GM12878 (cell line): ENCODE results near the gene FTL. TPM values are rescaled to one million over a fixed set of nuclear protein-coding genes. Genes with fewer than 3 reads are reported as not detected.

Source experiments
- ATAC-seq: fragments of 200-7000 bp; cut with Tn5 transposase; 3 replicates; pipeline ENCODE4 v1.9.1; 2020; ENCODE audit warnings: mild to moderate bottlenecking, moderate library complexity
- BruUV-seq: library from RNA; stranded (reverse); fragments of 400-500 nt; replicated peaks from 2 replicates; lab custom pipeline; 2021; lab: Mats Ljungman, UMichigan
- CTCF ChIA-PET: fragments of 300-600 bp; sonication (Branson Sonifier 250); formaldehyde crosslinking; extraction: SDS; loops from one replicate; lab custom pipeline; 2021; ENCODE audit warnings: inconsistent platforms; lab: Yijun Ruan, JAX
- POLR2A ChIA-PET: fragments of 350-600 bp; formaldehyde crosslinking; extraction: SDS; loops from one replicate; lab custom pipeline; 2021; ENCODE audit warnings: inconsistent platforms; lab: Charles Lee
- RAD21 ChIA-PET: fragments of 300-600 bp; sonication (Branson Sonifier 250); formaldehyde crosslinking; loops from one replicate; lab custom pipeline; 2023; ENCODE audit warnings: antibody characterized with exemption; ENCODE audit not compliant: unreplicated experiment; lab: Charles Lee
- SMC1A ChIA-PET: fragments of 300-600 bp; sonication (Branson Sonifier 250); formaldehyde crosslinking; loops from one replicate; lab custom pipeline; 2023; ENCODE audit not compliant: unreplicated experiment, uncharacterized antibody; lab: Charles Lee
- DNase-seq: peaks from one replicate; pipeline ENCODE4 v3.0.0-alpha.2; 2011; ENCODE audit warnings: low read depth, low spot score
- FAIRE-seq: peaks from 3 replicates; lab custom pipeline; 2011; peaks lifted over from hg19 to GRCh38; lab: Jason Lieb, UNC
- H2AFZ ChIP-seq: 2 replicates; pipeline ENCODE4 v1.6.0; 2011; ENCODE audit warnings: low read depth, low read length, control low read depth; ENCODE audit not compliant: control insufficient read depth
- H3K27ac ChIP-seq: 2 replicates; pipeline ENCODE4 v1.5.1; 2011; ENCODE audit warnings: control low read depth; ENCODE audit not compliant: control insufficient read depth, insufficient read depth
- H3K27me3 ChIP-seq, 2 experiments: replicated peaks in 1 of 2; 2 replicates each; pipeline versions ENCODE4 v1.6.0 to v1.6.1; 2011; ENCODE audit warnings: low read length in 1 of 2; ENCODE audit not compliant: control insufficient read depth in 2 of 2, insufficient read depth in 2 of 2
- H3K36me3 ChIP-seq, 2 experiments: 2 replicates each; pipeline ENCODE4 v1.5.1; 2011; ENCODE audit warnings: low read length in 1 of 2; ENCODE audit not compliant: control insufficient read depth in 2 of 2, insufficient read depth in 2 of 2
- H3K4me1 ChIP-seq: 2 replicates; pipeline ENCODE4 v1.6.1; 2011; ENCODE audit warnings: mild to moderate bottlenecking, low read length, moderate library complexity, mixed read lengths; ENCODE audit not compliant: control insufficient read depth, insufficient read depth
- H3K4me2 ChIP-seq: 2 replicates; pipeline ENCODE4 v1.6.0; 2011; ENCODE audit warnings: control low read depth; ENCODE audit not compliant: control insufficient read depth, insufficient read depth
- H3K4me3 ChIP-seq: fragments of 200-600 bp; sonication (generic); 2 replicates; pipeline ENCODE4 v1.5.1; 2016
- H3K79me2 ChIP-seq: 2 replicates; pipeline ENCODE4 v1.6.0; 2011; ENCODE audit warnings: low read length; ENCODE audit not compliant: control insufficient read depth, insufficient read depth
- H3K9ac ChIP-seq: 2 replicates; pipeline ENCODE4 v1.8.0; 2011; ENCODE audit warnings: low read length, control low read depth, mixed read lengths; ENCODE audit not compliant: control insufficient read depth, insufficient read depth
- H3K9me3 ChIP-seq: replicated peaks from 3 replicates; pipeline ENCODE4 v1.5.1; 2011; ENCODE audit warnings: mild to moderate bottlenecking, low read length; ENCODE audit not compliant: control insufficient read depth, insufficient read depth
- H4K20me1 ChIP-seq: 2 replicates; pipeline ENCODE4 v1.6.0; 2011; ENCODE audit not compliant: control insufficient read depth, insufficient read depth
- EP300 ChIP-seq, 2 experiments: fragments of 150-350 bp in 1 of 2; IDR thresholded peaks; 2 replicates each; pipeline ENCODE4 v1.6.1; 2011 to 2012; ENCODE audit warnings: low read depth in 2 of 2, low read length in 2 of 2, borderline replicate concordance in 1 of 2, improper control_type of control experiment in 1 of 2, inconsistent platforms in 1 of 2; ENCODE audit not compliant: control insufficient read depth in 1 of 2
- NR2C1 ChIP-seq: fragments of 450-650 bp; IDR thresholded peaks from 2 replicates; pipeline ENCODE4 v1.6.1; 2017; ENCODE audit warnings: antibody characterized with exemption, mild to moderate bottlenecking, moderate library complexity
- NR2C2 ChIP-seq: IDR thresholded peaks from 2 replicates; pipeline ENCODE4 v1.6.1; 2011; ENCODE audit warnings: borderline replicate concordance, low read depth; ENCODE audit not compliant: control insufficient read depth, insufficient read length
- PAX5 ChIP-seq: IDR thresholded peaks from 2 replicates; pipeline ENCODE4 v1.6.1; 2011; ENCODE audit warnings: low read depth, low read length, borderline replicate concordance
- RB1 ChIP-seq: fragments of 450-650 bp; formaldehyde crosslinking; IDR thresholded peaks from 2 replicates; pipeline ENCODE4 v1.6.1; 2017; ENCODE audit warnings: mild to moderate bottlenecking, borderline replicate concordance
- RFX5 ChIP-seq: IDR thresholded peaks from 2 replicates; pipeline ENCODE4 v1.6.1; 2011; ENCODE audit warnings: low read depth, low read length, improper control_type of control experiment
- ZSCAN29 ChIP-seq: fragments of 450-650 bp; IDR thresholded peaks from 2 replicates; pipeline ENCODE4 v1.6.1; 2017; ENCODE audit warnings: mild to moderate bottlenecking, moderate library complexity
- ZZZ3 ChIP-seq: IDR thresholded peaks from 2 replicates; pipeline ENCODE4 v1.6.1; 2011; ENCODE audit warnings: low read depth; ENCODE audit not compliant: control insufficient read depth, insufficient read length
- WGBS: methylation state at CpG from one replicate; pipeline ENCODE4 v1.1.6; 2016; ENCODE audit warnings: low lambda C conversion rate; ENCODE audit not compliant: insufficient replicate concordance, insufficient coverage; ENCODE audit errors: missing lambda C conversion rate; 5-methylcytosine and 5-hydroxymethylcytosine counted together
- in situ Hi-C: fragments of 300-500 bp; cut with MboI; formaldehyde crosslinking; loops from 9 replicates; pipeline ENCODE4 v1.14.3; 2018; ENCODE audit warnings: mixed read lengths
- intact Hi-C: fragments of 100-400 bp; cut with micrococcal nuclease; formaldehyde crosslinking; loops from one replicate; pipeline ENCODE4 v1.14.2; 2022; ENCODE audit not compliant: unreplicated experiment
- polyA plus RNA-seq, 11 experiments: library from polyadenylated mRNA; depleted of rRNA in 4 of 11; unstranded in 6 of 11; stranded (reverse) in 5 of 11; fragments of >200 nt; fragmentation: Nextera tagmentation in 4 of 11; fragmentation: Illumina TruSeq in 1 of 11; extraction: Ambion mirVana in 4 of 11; extraction: Trizol in 1 of 11; gene quantifications; 1 replicate in 1 of 11; 2 replicates in 10 of 11; pipeline versions ENCODE4 v1.2.1 to v1.2.3, GENCODE V29; 2011 to 2016; ENCODE audit warnings: inconsistent platforms in 2 of 11, missing spikeins in 2 of 11, low read depth in 1 of 11
- total RNA-seq, 4 experiments: library from RNA; depleted of rRNA in 3 of 4; stranded (reverse); fragments of >200 nt in 3 of 4; fragmentation: Illumina TruSeq in 1 of 4; extraction: Trizol in 1 of 4; gene quantifications; 2 replicates each; pipeline versions ENCODE4 v1.2.1 to v1.2.3, GENCODE V29; 2013 to 2021
- TF ChIP-seq, protein P1 (sequence below): IDR thresholded peaks from 2 replicates; pipeline ENCODE4 v1.6.1; 2012; ENCODE audit warnings: mild to moderate bottlenecking, low read depth, low read length
- TF ChIP-seq, protein P2 (sequence below): fragments of 450-650 bp; IDR thresholded peaks from 2 replicates; pipeline ENCODE4 v1.6.1; 2016; ENCODE audit warnings: mild to moderate bottlenecking

FTL gene
- total and polyA plus RNA-seq, 10 of the 15 experiments (the other 5 are each of a cell fraction or from before 2014, with no cell fraction given) = 364 to 8,913 (median 1,595) TPM

DNA sequence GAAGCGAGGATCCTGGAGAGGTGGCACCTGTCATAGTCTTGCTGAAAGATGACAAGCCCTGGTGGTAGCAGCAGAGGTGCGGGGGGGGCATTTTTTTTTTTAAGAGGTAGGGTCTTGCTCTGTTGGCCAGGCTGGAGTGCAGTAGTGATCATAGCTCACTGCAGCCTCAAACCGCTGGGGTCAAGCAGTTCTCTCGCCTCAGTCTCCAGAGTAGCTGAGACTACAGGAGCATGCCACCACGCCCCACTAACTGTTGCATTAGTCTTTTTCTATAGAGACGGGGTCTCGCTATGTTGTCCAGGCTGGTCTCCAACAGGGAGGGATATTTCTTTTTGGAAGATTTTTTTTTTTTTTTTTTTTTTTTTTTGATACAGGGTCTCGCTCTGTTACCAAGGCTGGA is 7.1 kb upstream of the FTL start:
- H3K9me3 ChIP-seq = no peaks in the 10 kb centered on the region
- H3K27me3 ChIP-seq = no peaks in the 10 kb centered on the region
- H3K4me1 ChIP-seq = peaks cover 16% of the 10 kb centered on the region
- POLR2A ChIA-PET = interaction anchor here (0.6 to 0.7 kb wide), 2 partner anchors 568 to 718 kb away, joined by 4 to 7 read pairs; no protein-coding TSS in a partner anchor
- RAD21 ChIA-PET = no interaction called here
- intact Hi-C loops (no loop called here), in situ Hi-C loops (no loop called here)
- H3K27ac ChIP-seq = no peak overlapping the region
- H3K36me3 ChIP-seq = no peaks in the 10 kb centered on the region; a peak in 1 of 4 replicates
- H3K4me3 ChIP-seq = no peak overlapping the region
- no peak for ATAC-seq
- H2AFZ ChIP-seq = no peak overlapping the region
- peaks cover 23% of the 10 kb centered on the region for H3K79me2 ChIP-seq
- H3K9ac ChIP-seq = no peak overlapping the region
- SMC1A ChIA-PET = interaction anchor here (2.1 kb wide), 1 partner anchor 57 kb away, joined by 5 read pairs; the partner anchor contains the start of gene NUCB1
- BruUV-seq = no TSS peak
- 97% methylated on average over 8 of the region's 8 CpGs for WGBS
- CTCF ChIA-PET = interaction anchor here (0.6 kb wide), 1 partner anchor 707 kb away, joined by 3 read pairs; no protein-coding TSS in a partner anchor
- TF ChIP-seq NR2C2 = no peak
- no peak for TF ChIP-seq PAX5
- no peak for TF ChIP-seq NR2C1
- TF ChIP-seq, protein P1, sequence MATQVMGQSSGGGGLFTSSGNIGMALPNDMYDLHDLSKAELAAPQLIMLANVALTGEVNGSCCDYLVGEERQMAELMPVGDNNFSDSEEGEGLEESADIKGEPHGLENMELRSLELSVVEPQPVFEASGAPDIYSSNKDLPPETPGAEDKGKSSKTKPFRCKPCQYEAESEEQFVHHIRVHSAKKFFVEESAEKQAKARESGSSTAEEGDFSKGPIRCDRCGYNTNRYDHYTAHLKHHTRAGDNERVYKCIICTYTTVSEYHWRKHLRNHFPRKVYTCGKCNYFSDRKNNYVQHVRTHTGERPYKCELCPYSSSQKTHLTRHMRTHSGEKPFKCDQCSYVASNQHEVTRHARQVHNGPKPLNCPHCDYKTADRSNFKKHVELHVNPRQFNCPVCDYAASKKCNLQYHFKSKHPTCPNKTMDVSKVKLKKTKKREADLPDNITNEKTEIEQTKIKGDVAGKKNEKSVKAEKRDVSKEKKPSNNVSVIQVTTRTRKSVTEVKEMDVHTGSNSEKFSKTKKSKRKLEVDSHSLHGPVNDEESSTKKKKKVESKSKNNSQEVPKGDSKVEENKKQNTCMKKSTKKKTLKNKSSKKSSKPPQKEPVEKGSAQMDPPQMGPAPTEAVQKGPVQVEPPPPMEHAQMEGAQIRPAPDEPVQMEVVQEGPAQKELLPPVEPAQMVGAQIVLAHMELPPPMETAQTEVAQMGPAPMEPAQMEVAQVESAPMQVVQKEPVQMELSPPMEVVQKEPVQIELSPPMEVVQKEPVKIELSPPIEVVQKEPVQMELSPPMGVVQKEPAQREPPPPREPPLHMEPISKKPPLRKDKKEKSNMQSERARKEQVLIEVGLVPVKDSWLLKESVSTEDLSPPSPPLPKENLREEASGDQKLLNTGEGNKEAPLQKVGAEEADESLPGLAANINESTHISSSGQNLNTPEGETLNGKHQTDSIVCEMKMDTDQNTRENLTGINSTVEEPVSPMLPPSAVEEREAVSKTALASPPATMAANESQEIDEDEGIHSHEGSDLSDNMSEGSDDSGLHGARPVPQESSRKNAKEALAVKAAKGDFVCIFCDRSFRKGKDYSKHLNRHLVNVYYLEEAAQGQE = no peak
- TF ChIP-seq, protein P2, sequence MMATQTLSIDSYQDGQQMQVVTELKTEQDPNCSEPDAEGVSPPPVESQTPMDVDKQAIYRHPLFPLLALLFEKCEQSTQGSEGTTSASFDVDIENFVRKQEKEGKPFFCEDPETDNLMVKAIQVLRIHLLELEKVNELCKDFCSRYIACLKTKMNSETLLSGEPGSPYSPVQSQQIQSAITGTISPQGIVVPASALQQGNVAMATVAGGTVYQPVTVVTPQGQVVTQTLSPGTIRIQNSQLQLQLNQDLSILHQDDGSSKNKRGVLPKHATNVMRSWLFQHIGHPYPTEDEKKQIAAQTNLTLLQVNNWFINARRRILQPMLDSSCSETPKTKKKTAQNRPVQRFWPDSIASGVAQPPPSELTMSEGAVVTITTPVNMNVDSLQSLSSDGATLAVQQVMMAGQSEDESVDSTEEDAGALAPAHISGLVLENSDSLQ = no peak
- no peak for TF ChIP-seq EP300 (IDR thresholded peaks at IDR 0.05; ENCODE audit: borderline replicate concordance in 1 of 2, control insufficient read depth in 1 of 2, low read depth in 2 of 2, low read length in 2 of 2)
- TF ChIP-seq ZZZ3 = no peak
- TF ChIP-seq ZSCAN29 = no peak
- no peak for TF ChIP-seq RB1
- TF ChIP-seq RFX5 = no peak
- H3K4me2 ChIP-seq = no peak overlapping the region
- FAIRE-seq = no peak
- no peaks in the 10 kb centered on the region for H4K20me1 ChIP-seq
- no peak for DNase-seq
